Measurements from ENCODE around the gene CCL1. TPM values are rescaled to one million over a fixed set of nuclear protein-coding genes. Genes with fewer than 3 reads are reported as not detected.

Gene CCL1
- total and polyA plus RNA-seq, 2 of the 4 experiments (the other 2 are of a cell fraction): not detected

DNA sequence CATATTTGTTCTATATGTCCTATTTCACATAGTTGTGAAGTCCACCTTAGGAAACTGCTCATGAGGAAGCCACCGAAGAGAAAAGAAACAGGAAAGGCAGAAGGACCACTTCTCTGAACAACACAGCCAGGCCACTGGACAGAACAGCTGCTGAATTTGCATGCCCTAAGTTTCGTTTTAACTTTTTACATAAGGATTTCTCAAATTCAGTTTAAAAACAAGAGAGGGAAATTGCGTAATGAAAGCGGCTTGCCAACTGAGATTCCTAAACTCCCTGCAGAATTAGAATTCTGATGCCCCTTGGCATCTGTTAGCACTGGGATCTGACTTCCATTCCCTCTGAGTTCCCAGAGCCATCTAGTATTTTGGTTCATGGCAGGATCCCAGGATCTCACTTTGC is 48.8 kb downstream of the CCL1 start:
- no peaks in the 10 kb centered on the region for H3K79me1 ChIP-seq (ENCODE audit: low read depth in 1 of 2, low read length in 2 of 2)

More for the DNA sequence above, 48.8 kb downstream of the CCL1 start:
- Histone ChIP-seq H3K4me1 (ENCODE audit: control insufficient read depth, insufficient read depth, low read length) (peaks cover 9% of the 10 kb centered on the region; the same call in 1 of the 2 replicates), H3K56ac (ENCODE audit: extremely low read depth, insufficient read depth, low read length) (no peak overlapping the region), H3K27me3 (ENCODE audit: control insufficient read depth, insufficient read depth, low read length) (no peaks in the 10 kb centered on the region), H3K23ac (ENCODE audit: low read depth, low read length) (no peak overlapping the region), H4K5ac (ENCODE audit: low read depth, low read length) (peak overlapping the region; percentile 77), H2BK15ac (ENCODE audit: low read depth, low read length) (no peak overlapping the region), H4K8ac (ENCODE audit: low read depth in 2 of 2, low read length in 2 of 2) (peak overlapping the region in 1 of 2 experiments; percentile 17; a peak in 1 of 4 replicates), H3K9me3 (ENCODE audit: control insufficient read depth, insufficient read depth, low read length) (no peaks in the 10 kb centered on the region), H2BK5ac (ENCODE audit: low read depth, low read length, poor library complexity, severe bottlenecking) (peak overlapping the region; percentile 37), H2AFZ (replicated peaks; ENCODE audit: low read length, poor library complexity) (no peak overlapping the region), H3K36me3 (ENCODE audit: control insufficient read depth, insufficient read depth, low read length) (no peaks in the 10 kb centered on the region), H2BK120ac (ENCODE audit: low read depth, low read length) (peak overlapping the region; percentile 25; the same call in 1 of the 2 replicates), H3K27ac (ENCODE audit: insufficient read depth, low read length) (peak overlapping the region; percentile 66; the same call in 1 of the 2 replicates), H2AK9ac (replicated peaks; ENCODE audit: low read depth, low read length, poor library complexity) (no peak overlapping the region), H3K18ac (ENCODE audit: low read depth, low read length) (peak overlapping the region; percentile 81; the same call in 1 of the 2 replicates), H4K20me1 (ENCODE audit: insufficient read depth, low read length) (no peaks in the 10 kb centered on the region), H2BK20ac (ENCODE audit: low read depth, low read length) (peak overlapping the region; percentile 36; the same call in 1 of the 2 replicates), H4K91ac (ENCODE audit: insufficient read depth, low read depth, low read length) (peak overlapping the region; percentile 16; the same call in 1 of the 2 replicates), H2AK5ac (ENCODE audit: low read depth, low read length) (no peak overlapping the region), H3K4ac (ENCODE audit: low read depth, low read length) (peak overlapping the region; percentile 21; the same call in 1 of the 2 replicates), H3K14ac (replicated peaks; ENCODE audit: low read depth, low read length) (no peak overlapping the region), H3K9ac (ENCODE audit: low read depth, low read length) (no peak overlapping the region), H3K4me3 (ENCODE audit: insufficient read depth, low read depth, low read length) (no peak overlapping the region), H3K4me2 (ENCODE audit: low read depth, low read length) (peak overlapping the region; percentile 70), H3K9me1 (ENCODE audit: insufficient read depth, low read length) (no peaks in the 10 kb centered on the region)
- TF ChIP-seq CEBPB (IDR thresholded peaks at IDR 0.05; ENCODE audit: low read depth, low read length) (peak; percentile 81), POLR2A (IDR thresholded peaks at IDR 0.05; ENCODE audit: low read depth, low read length) (no peak)
- BruUV-seq (replicated peaks): no TSS peak
- ChIA-PET POLR2A (ENCODE audit: unreplicated experiment) (no interaction called here), CTCF (no interaction called here)
- DNase-seq (peak; percentile 52), ATAC-seq (ENCODE audit: low read depth) (peak; percentile 65)
- dilution Hi-C loops (cut with HindIII; ENCODE audit: low sequenced_read_pairs, unreplicated experiment): no loop called here
- intact Hi-C loops (cut with micrococcal nuclease): loop anchor here (2.0 to 5.0 kb wide), 2 partner anchors 38 to 47 kb away; no protein-coding TSS in a partner anchor
- WGBS, 2 experiments (ENCODE audit: extremely low coverage in 2 of 2, insufficient read length in 1 of 2): 75% methylated on average over 2 of the region's 4 CpGs; no CpG with 5 or more reads in 1 of the 2 experiments
- in situ Hi-C loops (cut with MboI; ENCODE audit: low sequenced_read_pairs): no loop called here

All from IMR-90 (cell line).